Measurements from ENCODE around the gene USP48. TPM values are rescaled to one million over a fixed set of nuclear protein-coding genes. Genes with fewer than 3 reads are reported as not detected.
A peak's percentile ranks its signal among the peaks of the same experiment; 100 is the strongest.

USP48 gene
- total and polyA plus RNA-seq, 2 of the 8 experiments (the other 6 are each of a cell fraction or from before 2014, with no cell fraction given), result 12.8 to 83.5 TPM

GRCh38 chr1:21655748-21656147 is 127.2 kb downstream of the USP48 start:
- Histone ChIP-seq H3K56ac (replicated peaks; ENCODE audit: insufficient read length, low read depth, low read length) (no peak overlapping the region), H2BK20ac (ENCODE audit: low read length) (no peak overlapping the region), H3K79me2 (ENCODE audit: control insufficient read depth in 1 of 2, insufficient read depth in 2 of 2, low read length in 2 of 2) (no peaks in the 10 kb centered on the region), H3K27ac (ENCODE audit: low read depth, low read length) (no peak overlapping the region), H3K4ac (replicated peaks; ENCODE audit: insufficient read length, low read depth, low read length) (no peak overlapping the region), H3K4me3 (ENCODE audit: extremely low read depth in 1 of 4, insufficient read depth in 2 of 4, low read depth in 3 of 4, low read length in 4 of 4) (no peak overlapping the region), H2BK120ac (replicated peaks; ENCODE audit: low read depth, low read length) (no peak overlapping the region), H2BK15ac (ENCODE audit: low read length) (no peak overlapping the region), H2AFZ (ENCODE audit: low read length) (no peak overlapping the region), H3K14ac (ENCODE audit: insufficient read length) (no peak overlapping the region), H3K23ac (ENCODE audit: insufficient read length) (no peak overlapping the region), H2AK5ac (ENCODE audit: low read depth, low read length) (no peak overlapping the region), H3K36me3 (ENCODE audit: control insufficient read depth in 2 of 4, insufficient read depth in 4 of 4, low read length in 3 of 4) (no peaks in the 10 kb centered on the region), H3K27me3 (replicated peaks in 1 of 4; ENCODE audit: control insufficient read depth in 3 of 4, extremely low read depth in 1 of 4, insufficient read depth in 3 of 4, low read length in 3 of 4) (peaks cover 0 to 25% (median 17%) of the 10 kb centered on the region in 4 experiments; a peak in 5 of 7 replicates), H3K79me1 (ENCODE audit: low read depth, low read length) (no peaks in the 10 kb centered on the region), H4K8ac (ENCODE audit: extremely low read depth, insufficient read depth, low read length) (no peak overlapping the region), H3K18ac (ENCODE audit: extremely low read depth, low read length) (no peak overlapping the region), H3K9ac (replicated peaks in 1 of 4; ENCODE audit: extremely low read depth in 1 of 4, low read depth in 3 of 4, low read length in 3 of 4) (no peak overlapping the region), H4K5ac (ENCODE audit: insufficient read length, low read depth, low read length) (no peak overlapping the region), H4K20me1 (replicated peaks in 1 of 2; ENCODE audit: control insufficient read depth in 1 of 2, insufficient read depth in 2 of 2, low read length in 2 of 2) (peaks cover 0 to 2% of the 10 kb centered on the region in 2 experiments), H2BK5ac (ENCODE audit: low read depth, low read length) (no peak overlapping the region), H2BK12ac (ENCODE audit: low read depth, low read length) (no peak overlapping the region), H4K91ac (replicated peaks; ENCODE audit: insufficient read length, low read length) (no peak overlapping the region), H3K9me3 (ENCODE audit: insufficient read depth in 2 of 2, low read depth in 1 of 2, low read length in 1 of 2) (no peaks in the 10 kb centered on the region), H3K4me2 (ENCODE audit: insufficient read depth in 1 of 2, low read depth in 2 of 2, low read length in 2 of 2) (no peak overlapping the region), H3K23me2 (ENCODE audit: low read depth, low read length) (peaks cover 10% of the 10 kb centered on the region; the same call in 1 of the 2 replicates), H3K4me1 (replicated peaks in 1 of 4; ENCODE audit: control insufficient read depth in 3 of 4, insufficient read depth in 4 of 4, low read length in 3 of 4) (peaks cover 0 to 18% (median 7%) of the 10 kb centered on the region in 4 experiments; a peak in 6 of 7 replicates)
- FAIRE-seq, result peak; percentile 63
- ChIA-PET POLR2A (ENCODE audit: partially characterized antibody) (interaction anchor here (0.6 to 1.4 kb wide), 3 partner anchors 14 to 139 kb away, joined by 3 to 4 read pairs (median 4); partner anchors contain the start of genes RAP1GAP and USP48), CTCF (ENCODE audit: partially characterized antibody) (interaction anchor here (0.6 to 2.2 kb wide), 15 partner anchors 10 to 1113 kb away, joined by 3 to 11 read pairs (median 3); no protein-coding TSS in a partner anchor)
- 41% methylated on average over 4 of the region's 4 CpGs; no CpG with 5 or more reads in 1 of the 2 experiments for WGBS, 2 experiments (ENCODE audit: extremely low coverage in 1 of 2, insufficient coverage in 1 of 2, insufficient read length in 1 of 2, insufficient replicate concordance in 2 of 2, low coverage in 1 of 2, low lambda C conversion rate in 2 of 2, missing lambda C conversion rate in 1 of 2)
- TF ChIP-seq CTBP2 (IDR thresholded peaks at IDR 0.05; ENCODE audit: borderline replicate concordance, insufficient read depth, insufficient read length, low read length), result no peak
- peak; percentile 44 to 69 (median 59); a peak in 3 of 4 replicates for TF ChIP-seq CTCF (IDR thresholded peaks at IDR 0.05; ENCODE audit: control extremely low read depth in 1 of 3, insufficient read depth in 1 of 3, low read depth in 1 of 3, low read length in 3 of 3)
- TF ChIP-seq RAD21 (IDR thresholded peaks at IDR 0.05 in 1 of 2, conservative IDR thresholded peaks at IDR 0.05 in 1 of 2; ENCODE audit: low read depth in 2 of 2, low read length in 2 of 2), result peak; percentile 39 to 54
- DNase-seq (ENCODE audit: low read depth in 1 of 2, low spot score in 2 of 2), result peak in 1 of 2 experiments; percentile 44
